A549 (cell line): ENCODE measurements around the gene BRF1. TPM values are rescaled to one million over a fixed set of nuclear protein-coding genes. Genes with fewer than 3 reads are reported as not detected.

Experiments used
- ATAC-seq, 2 experiments: fragments of 200-7000 bp in 1 of 2; fragments of >200 bp in 1 of 2; cut with Nextera tagmentation in 1 of 2; cut with Tn5 transposase in 1 of 2; 3 replicates each; pipeline versions ENCODE4 v1.8.0 to v1.9.1; 2018 to 2020; ENCODE audit warnings: mild to moderate bottlenecking in 1 of 2, moderate library complexity in 1 of 2
- CTCF ChIA-PET: fragments of 300-600 bp; sonication (Branson Sonifier 250); formaldehyde crosslinking; extraction: SDS; loops from one replicate; lab custom pipeline; 2021; ENCODE audit warnings: antibody characterized with exemption, inconsistent platforms; lab: Yijun Ruan, JAX
- POLR2A ChIA-PET: fragments of 350-600 bp; formaldehyde crosslinking; extraction: SDS; loops from one replicate; lab custom pipeline; 2021; ENCODE audit warnings: antibody characterized with exemption, inconsistent platforms; lab: Yijun Ruan, JAX
- DNase-seq, 2 experiments: peaks; one replicate each; pipeline versions ENCODE4 v3.0.0 to v3.0.0-alpha.2; 2011 to 2016; ENCODE audit warnings: low read depth in 1 of 2, low spot score in 1 of 2
- FAIRE-seq: peaks from 2 replicates; lab custom pipeline; 2011; peaks lifted over from hg19 to GRCh38; lab: Jason Lieb, UNC
- H3K27ac ChIP-seq, 2 experiments: fragments of >200 bp; sonication (Bioruptor Twin); formaldehyde crosslinking; 3 replicates each; pipeline ENCODE4 v1.5.1; 2016 to 2017
- H3K4me1 ChIP-seq: fragments of >200 bp; sonication (Bioruptor Twin); formaldehyde crosslinking; 3 replicates; pipeline ENCODE4 v1.6.1; 2016
- H3K4me2 ChIP-seq: fragments of >200 bp; sonication (Bioruptor Twin); formaldehyde crosslinking; 3 replicates; pipeline ENCODE4 v1.6.1; 2016
- H3K4me3 ChIP-seq: fragments of >200 bp; sonication (Bioruptor Twin); formaldehyde crosslinking; 3 replicates; pipeline ENCODE4 v1.5.1; 2016
- H3K9me3 ChIP-seq: fragments of >200 bp; sonication (Bioruptor Twin); formaldehyde crosslinking; 3 replicates; pipeline ENCODE4 v1.6.1; 2016
- BCL3 ChIP-seq: fragments of >200 bp; sonication (Bioruptor Twin); formaldehyde crosslinking; IDR thresholded peaks from 3 replicates; pipeline ENCODE4 v1.6.1; 2016
- BHLHE40 ChIP-seq: IDR thresholded peaks from 2 replicates; pipeline ENCODE4 v1.6.1; 2012; ENCODE audit warnings: low read depth, low read length, inconsistent platforms
- CHD2 ChIP-seq: fragments of 150-350 bp; IDR thresholded peaks from 2 replicates; pipeline ENCODE4 v1.6.1; 2014; ENCODE audit warnings: low read length; ENCODE audit not compliant: partially characterized antibody
- CHD4 ChIP-seq: fragments of 200-600 bp; sonication (generic); IDR thresholded peaks from 2 replicates; pipeline ENCODE4 v1.6.1; 2016; ENCODE audit warnings: antibody characterized with exemption, mild to moderate bottlenecking, borderline replicate concordance
- E2F6 ChIP-seq: IDR thresholded peaks from 2 replicates; pipeline ENCODE4 v1.6.1; 2012; ENCODE audit warnings: low read depth, borderline replicate concordance
- ELK1 ChIP-seq: fragments of 150-350 bp; IDR thresholded peaks from 2 replicates; pipeline ENCODE4 v1.6.1; 2014; ENCODE audit warnings: low read depth, mild to moderate bottlenecking, low read length
- EP300 ChIP-seq, 2 experiments: fragments of >200 bp; sonication (Bioruptor Twin); formaldehyde crosslinking; IDR thresholded peaks; 2 replicates in 1 of 2; 3 replicates in 1 of 2; pipeline ENCODE4 v1.6.1; 2016 to 2017
- ESRRA ChIP-seq: fragments of 150-350 bp; IDR thresholded peaks from 2 replicates; pipeline ENCODE4 v1.6.1; 2014; ENCODE audit warnings: mild to moderate bottlenecking, low read length, borderline replicate concordance
- FOXS1 ChIP-seq: fragments of 250-450 bp; sonication (Bioruptor Pico); IDR thresholded peaks from 2 replicates; pipeline ENCODE4 v1.5.0; 2020; ENCODE audit warnings: mild to moderate bottlenecking, moderate library complexity
- GATA3 ChIP-seq: IDR thresholded peaks from 2 replicates; pipeline ENCODE4 v1.6.1; 2012; ENCODE audit warnings: borderline replicate concordance
- HEYL ChIP-seq: fragments of 250-450 bp; sonication (Bioruptor Pico); IDR thresholded peaks from 2 replicates; pipeline ENCODE4 v1.8.0; 2021; ENCODE audit warnings: mild to moderate bottlenecking, moderate library complexity
- HOXB13 ChIP-seq: fragments of 250-450 bp; sonication (Bioruptor Pico); IDR thresholded peaks from 2 replicates; pipeline ENCODE4 v1.5.0; 2020; ENCODE audit warnings: low read depth, mild to moderate bottlenecking, moderate library complexity
- MAX ChIP-seq: IDR thresholded peaks from 2 replicates; pipeline ENCODE4 v1.6.1; 2012
- MAZ ChIP-seq: fragments of 150-350 bp; IDR thresholded peaks from 2 replicates; pipeline ENCODE4 v1.6.1; 2014; ENCODE audit warnings: antibody characterized with exemption, low read depth, low read length, borderline replicate concordance
- NFE2L2 ChIP-seq: fragments of 150-350 bp; conservative IDR thresholded peaks from 2 replicates; pipeline ENCODE4 v1.6.1; 2014; ENCODE audit warnings: low read length
- PBX3 ChIP-seq: IDR thresholded peaks from 2 replicates; pipeline ENCODE4 v1.6.1; 2012
- POLR2A ChIP-seq: IDR thresholded peaks from 2 replicates; pipeline ENCODE4 v1.6.1; 2012; ENCODE audit warnings: mild to moderate bottlenecking, low read length
- POLR2AphosphoS2 ChIP-seq: conservative IDR thresholded peaks from 2 replicates; pipeline ENCODE4 v1.6.1; 2012; ENCODE audit warnings: low read length, improper control_type of control experiment, inconsistent platforms
- RFX5 ChIP-seq: fragments of 450-650 bp; IDR thresholded peaks from 2 replicates; pipeline ENCODE4 v1.7.1; 2014; ENCODE audit warnings: antibody characterized with exemption, mild to moderate bottlenecking, moderate library complexity
- SREBF2 ChIP-seq: fragments of 450-650 bp; IDR thresholded peaks from 2 replicates; pipeline ENCODE4 v1.6.1; 2014; ENCODE audit warnings: mild to moderate bottlenecking, moderate library complexity
- WGBS: methylation state at CpG from one replicate; pipeline ENCODE4 v1.1.6; 2017; ENCODE audit errors: missing lambda C conversion rate; 5-methylcytosine and 5-hydroxymethylcytosine counted together
- polyA plus RNA-seq, 4 experiments: library from polyadenylated mRNA; depleted of rRNA in 3 of 4; stranded (reverse); fragments of >200 nt; fragmentation: RNase III in 1 of 4; extraction: RNeasy Plus Mini Kit Qiagen cat#74134 plus additional on column Dnase treatment in 1 of 4; gene quantifications; 2 replicates in 3 of 4; 3 replicates in 1 of 4; pipeline ENCODE4 v1.2.3, GENCODE V29; 2011 to 2017

BRF1 gene
- polyA plus RNA-seq, 2 of the 4 experiments (the other 2 are of a cell fraction) = 8.5 to 25.7 TPM

GRCh38 chr14:105226198-105226597 lies 74.6 kb downstream of the BRF1 start (continued):
- no peak for TF ChIP-seq MAX

GRCh38 chr14:105224845-105225570 lies 75.8 kb downstream of the BRF1 start:
- H3K9me3 ChIP-seq = no peaks in the 10 kb centered on the region
- WGBS = 89% methylated on average over 11 of the region's 11 CpGs
- ChIA-PET POLR2A (no interaction called here), CTCF (interaction anchor here (0.7 to 2.5 kb wide), 7 partner anchors 11 to 724 kb away, joined by 3 to 8 read pairs (median 3); no protein-coding TSS in a partner anchor)
- no peak overlapping the region for H3K4me3 ChIP-seq
- no peak overlapping the region for H3K4me2 ChIP-seq
- no peak for FAIRE-seq
- ATAC-seq = no peak
- no peak for TF ChIP-seq RFX5
- no peak for TF ChIP-seq PBX3
- no peak for TF ChIP-seq GATA3
- no peak for TF ChIP-seq BHLHE40
- no peak for TF ChIP-seq ESRRA
- no peak for TF ChIP-seq POLR2A
- TF ChIP-seq POLR2AphosphoS2 = no peak
- no peak overlapping the region for H3K27ac ChIP-seq
- H3K4me1 ChIP-seq = no peaks in the 10 kb centered on the region
- DNase-seq = no peak

- TF ChIP-seq HEYL (CRISPR knock-in tag) (no peak), ESRRA (no peak), SREBF2 (no peak), FOXS1 (CRISPR knock-in tag) (no peak), CHD4 (no peak), ELK1 (no peak), HOXB13 (CRISPR knock-in tag) (no peak), NFE2L2 (no peak), BHLHE40 (no peak)
- ATAC-seq = no peak
- Histone ChIP-seq H3K27ac (no peak overlapping the region), H3K4me1 (no peaks in the 10 kb centered on the region), H3K4me2 (no peak overlapping the region), H3K4me3 (no peak overlapping the region), H3K9me3 (no peaks in the 10 kb centered on the region)
- POLR2A ChIA-PET = no interaction called here
- FAIRE-seq = no peak
- CTCF ChIA-PET = interaction anchor here (1.0 to 2.5 kb wide), 5 partner anchors 10 to 725 kb away, joined by 3 to 8 read pairs (median 4); no protein-coding TSS in a partner anchor
- DNase-seq = no peak
- 90% methylated on average over 15 of the region's 15 CpGs for WGBS
These were observed 76.8 kb downstream of the BRF1 start for GRCh38 chr14:105223770-105224544.

GRCh38 chr14:105223260-105223659 lies 77.5 kb downstream of the BRF1 start:
- no peaks in the 10 kb centered on the region for H3K4me1 ChIP-seq
- FAIRE-seq = no peak
- POLR2A ChIA-PET = no interaction called here
- TF ChIP-seq MAZ = no peak
- no peak for TF ChIP-seq EP300 (IDR thresholded peaks at IDR 0.05)
- TF ChIP-seq MAX = no peak
- TF ChIP-seq POLR2AphosphoS2 = no peak
- TF ChIP-seq E2F6 = no peak
- no peak for TF ChIP-seq BCL3
- no peak for TF ChIP-seq CHD2
- TF ChIP-seq, all 56 proteins: peak for 0
- Histone ChIP-seq H3K4me3 (no peak overlapping the region), H3K9me3 (no peaks in the 10 kb centered on the region), H3K4me2 (no peak overlapping the region), H3K27ac (no peak overlapping the region)
- 89% methylated on average over 16 of the region's 16 CpGs for WGBS
- ATAC-seq = no peak
- CTCF ChIA-PET = interaction anchor here (1.1 to 2.5 kb wide), 3 partner anchors 9 to 129 kb away, joined by 4 to 8 read pairs (median 6); no protein-coding TSS in a partner anchor
- no peak for DNase-seq
